ENCODE results near the gene ABCG8.
"Not testable (repeated sequence)": the region's sequence is repeated elsewhere in the genome, so short reads cannot be mapped to it uniquely, and the experiment has no call there.

Gene ABCG8

GRCh38 chr2:43898134-43898837, 59.5 kb downstream of the ABCG8 start:
- TF ChIP-seq TAF1 (IDR thresholded peaks at IDR 0.05; ENCODE audit: low read depth, low read length) (no peak), POLR2AphosphoS5 (IDR thresholded peaks at IDR 0.05; ENCODE audit: low read depth, low read length) (no peak), POU2F2 (IDR thresholded peaks at IDR 0.05; ENCODE audit: low read depth, low read length) (no peak), SPI1 (IDR thresholded peaks at IDR 0.05; ENCODE audit: low read depth, low read length) (no peak), POLR2A (IDR thresholded peaks at IDR 0.05; ENCODE audit: low read depth, low read length) (no peak), PAX5 (IDR thresholded peaks at IDR 0.05; ENCODE audit: insufficient read depth, low read length, severe bottlenecking) (no peak)
- DNase-seq (ENCODE audit: insufficient read length, low spot score), result no peak
- no peak for FAIRE-seq

- TF ChIP-seq SPI1 (IDR thresholded peaks at IDR 0.05; ENCODE audit: low read depth, low read length) (no peak), POLR2A (IDR thresholded peaks at IDR 0.05; ENCODE audit: low read depth, low read length) (no peak), POU2F2 (IDR thresholded peaks at IDR 0.05; ENCODE audit: low read depth, low read length) (no peak), POLR2AphosphoS5 (IDR thresholded peaks at IDR 0.05; ENCODE audit: low read depth, low read length) (no peak), TAF1 (IDR thresholded peaks at IDR 0.05; ENCODE audit: low read depth, low read length) (no peak), PAX5 (IDR thresholded peaks at IDR 0.05; ENCODE audit: insufficient read depth, low read length, severe bottlenecking) (no peak)
- DNase-seq (ENCODE audit: insufficient read length, low spot score), result no peak
- FAIRE-seq, result peak; percentile 28
These were observed 60.1 kb downstream of the ABCG8 start for GRCh38 chr2:43898838-43899346.

GRCh38 chr2:43899589-43899988, 60.8 kb downstream of the ABCG8 start:
- no peak for TF ChIP-seq TAF1 (IDR thresholded peaks at IDR 0.05; ENCODE audit: low read depth, low read length)
- TF ChIP-seq POLR2AphosphoS5 (IDR thresholded peaks at IDR 0.05; ENCODE audit: low read depth, low read length), result no peak
- no peak for TF ChIP-seq POU2F2 (IDR thresholded peaks at IDR 0.05; ENCODE audit: low read depth, low read length)
- TF ChIP-seq POLR2A (IDR thresholded peaks at IDR 0.05; ENCODE audit: low read depth, low read length), result no peak
- TF ChIP-seq PAX5 (IDR thresholded peaks at IDR 0.05; ENCODE audit: insufficient read depth, low read length, severe bottlenecking), result no peak
- TF ChIP-seq SPI1 (IDR thresholded peaks at IDR 0.05; ENCODE audit: low read depth, low read length), result no peak
- DNase-seq (ENCODE audit: insufficient read length, low spot score) (no peak), FAIRE-seq (no peak)

GRCh38 chr2:43905371-43905803, 66.6 kb downstream of the ABCG8 start:
- no peak for FAIRE-seq
- no peak for DNase-seq (ENCODE audit: insufficient read length, low spot score)
- TF ChIP-seq POLR2A (IDR thresholded peaks at IDR 0.05; ENCODE audit: low read depth, low read length) (no peak), POU2F2 (IDR thresholded peaks at IDR 0.05; ENCODE audit: low read depth, low read length) (0 out of 2 replicates have a peak, but pooled peaks have one; percentile 27)

- TF ChIP-seq POLR2A (IDR thresholded peaks at IDR 0.05; ENCODE audit: low read depth, low read length) (no peak), TAF1 (IDR thresholded peaks at IDR 0.05; ENCODE audit: low read depth, low read length) (no peak)
- no peak for FAIRE-seq
- no peak for DNase-seq (ENCODE audit: insufficient read length, low spot score)
These were observed 67.1 kb downstream of the ABCG8 start for GRCh38 chr2:43905871-43906270.

GRCh38 chr2:43906448-43907109, 67.8 kb downstream of the ABCG8 start:
- TF ChIP-seq POLR2A (IDR thresholded peaks at IDR 0.05; ENCODE audit: low read depth, low read length) (no peak), TAF1 (IDR thresholded peaks at IDR 0.05; ENCODE audit: low read depth, low read length) (no peak), POU2F2 (IDR thresholded peaks at IDR 0.05; ENCODE audit: low read depth, low read length) (no peak), POLR2AphosphoS5 (IDR thresholded peaks at IDR 0.05; ENCODE audit: low read depth, low read length) (no peak), PAX5 (IDR thresholded peaks at IDR 0.05; ENCODE audit: insufficient read depth, low read length, severe bottlenecking) (no peak), SPI1 (IDR thresholded peaks at IDR 0.05; ENCODE audit: low read depth, low read length) (no peak)
- DNase-seq (ENCODE audit: insufficient read length, low spot score) (no peak), FAIRE-seq (no peak)

- not testable (repeated sequence) for FAIRE-seq; DNase-seq (ENCODE audit: insufficient read length, low spot score)
These were observed 72.5 kb downstream of the ABCG8 start for GRCh38 chr2:43911136-43911790.

- no peak for DNase-seq (ENCODE audit: insufficient read length, low spot score)
- no peak for FAIRE-seq
- TF ChIP-seq POU2F2 (IDR thresholded peaks at IDR 0.05; ENCODE audit: low read depth, low read length) (no peak), SPI1 (IDR thresholded peaks at IDR 0.05; ENCODE audit: low read depth, low read length) (no peak), POLR2AphosphoS5 (IDR thresholded peaks at IDR 0.05; ENCODE audit: low read depth, low read length) (no peak), PAX5 (IDR thresholded peaks at IDR 0.05; ENCODE audit: insufficient read depth, low read length, severe bottlenecking) (no peak), TAF1 (IDR thresholded peaks at IDR 0.05; ENCODE audit: low read depth, low read length) (no peak), POLR2A (IDR thresholded peaks at IDR 0.05; ENCODE audit: low read depth, low read length) (no peak)
These were observed 85.7 kb downstream of the ABCG8 start for GRCh38 chr2:43924463-43924862.

- DNase-seq (ENCODE audit: insufficient read length, low spot score) (no peak), FAIRE-seq (no peak)
- TF ChIP-seq SPI1 (IDR thresholded peaks at IDR 0.05; ENCODE audit: low read depth, low read length) (no peak), POLR2A (IDR thresholded peaks at IDR 0.05; ENCODE audit: low read depth, low read length) (no peak), PAX5 (IDR thresholded peaks at IDR 0.05; ENCODE audit: insufficient read depth, low read length, severe bottlenecking) (no peak), POLR2AphosphoS5 (IDR thresholded peaks at IDR 0.05; ENCODE audit: low read depth, low read length) (no peak), POU2F2 (IDR thresholded peaks at IDR 0.05; ENCODE audit: low read depth, low read length) (no peak), TAF1 (IDR thresholded peaks at IDR 0.05; ENCODE audit: low read depth, low read length) (no peak)
These were observed 86.7 kb downstream of the ABCG8 start for GRCh38 chr2:43925431-43925830.

GRCh38 chr2:43927442-43927841, 88.7 kb downstream of the ABCG8 start:
- TF ChIP-seq PAX5 (IDR thresholded peaks at IDR 0.05; ENCODE audit: insufficient read depth, low read length, severe bottlenecking), result no peak
- TF ChIP-seq TAF1 (IDR thresholded peaks at IDR 0.05; ENCODE audit: low read depth, low read length), result no peak
- no peak for TF ChIP-seq POU2F2 (IDR thresholded peaks at IDR 0.05; ENCODE audit: low read depth, low read length)
- TF ChIP-seq SPI1 (IDR thresholded peaks at IDR 0.05; ENCODE audit: low read depth, low read length), result no peak
- no peak for TF ChIP-seq POLR2A (IDR thresholded peaks at IDR 0.05; ENCODE audit: low read depth, low read length)
- TF ChIP-seq POLR2AphosphoS5 (IDR thresholded peaks at IDR 0.05; ENCODE audit: low read depth, low read length), result no peak
- FAIRE-seq (peak; percentile 61), DNase-seq (ENCODE audit: insufficient read length, low spot score) (no peak)
